GM21619 (cell line): ENCODE measurements around the gene MED13L.
A peak's percentile ranks its signal among the peaks of the same experiment; 100 is the strongest.

Source experiments
- ATAC-seq: cut with Tn5 transposase; IDR thresholded peaks from one replicate; pipeline ENCODE4 v1.9.1; 2021; ENCODE audit not compliant: unreplicated experiment

Gene MED13L

GRCh38 chr12:116216022-116216756, 61.3 kb downstream of the MED13L start:
- ATAC-seq, result no peak

GRCh38 chr12:116215023-116215422, 62.5 kb downstream of the MED13L start:
- no peak for ATAC-seq

GRCh38 chr12:116213885-116214527, 63.5 kb downstream of the MED13L start:
- ATAC-seq, result no peak

GRCh38 chr12:116213014-116213413, 64.5 kb downstream of the MED13L start:
- no peak for ATAC-seq

GRCh38 chr12:116210762-116211161, 66.7 kb downstream of the MED13L start:
- no peak for ATAC-seq

- no peak for ATAC-seq
These were observed 67.4 kb downstream of the MED13L start for GRCh38 chr12:116210131-116210530.

GRCh38 chr12:116209503-116209902, 68.0 kb downstream of the MED13L start:
- ATAC-seq, result no peak

GRCh38 chr12:116207274-116207673, 70.2 kb downstream of the MED13L start:
- ATAC-seq, result no peak

GRCh38 chr12:116206828-116207227, 70.7 kb downstream of the MED13L start:
- ATAC-seq, result no peak

GRCh38 chr12:116204785-116205184, 72.7 kb downstream of the MED13L start:
- ATAC-seq, result no peak

- ATAC-seq, result no peak
These were observed 73.3 kb downstream of the MED13L start for GRCh38 chr12:116204169-116204568.

GRCh38 chr12:116202940-116203339, 74.6 kb downstream of the MED13L start:
- ATAC-seq, result no peak

- no peak for ATAC-seq
These were observed 75.1 kb downstream of the MED13L start for GRCh38 chr12:116202433-116202832.

GRCh38 chr12:116201908-116202307, 75.6 kb downstream of the MED13L start:
- ATAC-seq, result no peak

- ATAC-seq, result no peak
These were observed 76.1 kb downstream of the MED13L start for GRCh38 chr12:116201359-116201758.

- ATAC-seq, result no peak
These were observed 76.7 kb downstream of the MED13L start for GRCh38 chr12:116200812-116201211.

GRCh38 chr12:116199160-116199706, 78.3 kb downstream of the MED13L start:
- no peak for ATAC-seq

- no peak for ATAC-seq
These were observed 80.5 kb downstream of the MED13L start for GRCh38 chr12:116196752-116197718.

GRCh38 chr12:116196226-116196625, 81.3 kb downstream of the MED13L start:
- no peak for ATAC-seq

GRCh38 chr12:116194935-116195431, 82.5 kb downstream of the MED13L start:
- ATAC-seq, result peak; percentile 81

- ATAC-seq, result no peak
These were observed 87.8 kb downstream of the MED13L start for GRCh38 chr12:116189692-116190091.
